ENCODE results near the gene PPP1R17. TPM values are rescaled to one million over a fixed set of nuclear protein-coding genes. Genes with fewer than 3 reads are reported as not detected.

The PPP1R17 gene
- polyA plus RNA-seq, 1 donor from 2014 or later = 8.8 TPM

- H3K27me3 ChIP-seq (ENCODE audit: insufficient read depth, low read depth, low read length) = no peaks in the 10 kb centered on the region
- H3K27ac ChIP-seq (ENCODE audit: low read length) = no peak overlapping the region
- H3K9me3 ChIP-seq (ENCODE audit: low read length) = no peaks in the 10 kb centered on the region
- no peak overlapping the region for H3K4me3 ChIP-seq (ENCODE audit: low read length)
- no peak overlapping the region for H3K9ac ChIP-seq (ENCODE audit: low read length)
- H3K9me2 ChIP-seq (ENCODE audit: insufficient read depth, low read length) = no peaks in the 10 kb centered on the region
- H2AFZ ChIP-seq (ENCODE audit: low read depth, low read length) = no peak overlapping the region
- H4K20me1 ChIP-seq (ENCODE audit: insufficient read depth) = no peaks in the 10 kb centered on the region
- H3F3A ChIP-seq (ENCODE audit: insufficient read depth, low read length, poor library complexity, severe bottlenecking) = no peaks in the 10 kb centered on the region
- no peaks in the 10 kb centered on the region for H3K79me2 ChIP-seq (replicated peaks; ENCODE audit: insufficient read depth, low read length)
- no peaks in the 10 kb centered on the region for H3K36me3 ChIP-seq (ENCODE audit: insufficient read depth, low read length)
- TF ChIP-seq TAF1 (IDR thresholded peaks at IDR 0.05; ENCODE audit: low read depth) = no peak
- TF ChIP-seq SMC3 (conservative IDR thresholded peaks at IDR 0.05; ENCODE audit: poor library complexity) = no peak
- no peak for TF ChIP-seq CTCF (IDR thresholded peaks at IDR 0.05; ENCODE audit: poor library complexity, severe bottlenecking)
- TF ChIP-seq MXI1 (conservative IDR thresholded peaks at IDR 0.05; ENCODE audit: poor library complexity, severe bottlenecking) = no peak
- no peak for TF ChIP-seq RAD21 (conservative IDR thresholded peaks at IDR 0.05)
- no peak for TF ChIP-seq EP300 (conservative IDR thresholded peaks at IDR 0.05; ENCODE audit: poor library complexity, severe bottlenecking)
- TF ChIP-seq POLR2AphosphoS5 (IDR thresholded peaks at IDR 0.05) = no peak
- no peak overlapping the region for H3K4me2 ChIP-seq (ENCODE audit: low read length)
Measured at GRCh38 chr7:31695859-31696614, 9.0 kb downstream of the PPP1R17 start.

- no peaks in the 10 kb centered on the region for H3K79me2 ChIP-seq (replicated peaks; ENCODE audit: insufficient read depth, low read length)
- no peak for TF ChIP-seq SMC3 (conservative IDR thresholded peaks at IDR 0.05; ENCODE audit: poor library complexity)
- no peak for TF ChIP-seq POLR2AphosphoS5 (IDR thresholded peaks at IDR 0.05)
- TF ChIP-seq EZH2 (IDR thresholded peaks at IDR 0.05; ENCODE audit: borderline replicate concordance, insufficient read depth, low read length, poor library complexity, severe bottlenecking) = no peak
- no peak for TF ChIP-seq MXI1 (conservative IDR thresholded peaks at IDR 0.05; ENCODE audit: poor library complexity, severe bottlenecking)
- no peak for TF ChIP-seq REST (IDR thresholded peaks at IDR 0.05; ENCODE audit: borderline replicate concordance)
- TF ChIP-seq CTCF (IDR thresholded peaks at IDR 0.05; ENCODE audit: poor library complexity, severe bottlenecking) = no peak
- no peak for TF ChIP-seq EP300 (conservative IDR thresholded peaks at IDR 0.05; ENCODE audit: poor library complexity, severe bottlenecking)
- no peak for TF ChIP-seq TAF1 (IDR thresholded peaks at IDR 0.05; ENCODE audit: low read depth)
- no peak overlapping the region for H3K4me2 ChIP-seq (ENCODE audit: low read length)
- no peaks in the 10 kb centered on the region for H3K27me3 ChIP-seq (ENCODE audit: insufficient read depth, low read depth, low read length)
- no peaks in the 10 kb centered on the region for H4K20me1 ChIP-seq (ENCODE audit: insufficient read depth)
- no peak overlapping the region for H3K4me3 ChIP-seq (ENCODE audit: low read length)
- no peaks in the 10 kb centered on the region for H3K9me3 ChIP-seq (ENCODE audit: low read length)
- no peak overlapping the region for H2AFZ ChIP-seq (ENCODE audit: low read depth, low read length)
- H3K27ac ChIP-seq (ENCODE audit: low read length) = no peak overlapping the region
- no peak overlapping the region for H3K9ac ChIP-seq (ENCODE audit: low read length)
- H3F3A ChIP-seq (ENCODE audit: insufficient read depth, low read length, poor library complexity, severe bottlenecking) = no peaks in the 10 kb centered on the region
- no peaks in the 10 kb centered on the region for H3K36me3 ChIP-seq (ENCODE audit: insufficient read depth, low read length)
- H3K9me2 ChIP-seq (ENCODE audit: insufficient read depth, low read length) = no peaks in the 10 kb centered on the region
Measured at GRCh38 chr7:31699050-31699449, 12.0 kb downstream of the PPP1R17 start.

Measured in neural cell (in vitro differentiated cells).